Tibial nerve (tissue), 4 donors: ENCODE results near the gene SMAP1. TPM values are rescaled to one million over a fixed set of nuclear protein-coding genes. Genes with fewer than 3 reads are reported as not detected.

Experiments used
- DNase-seq, 2 donors: peaks; one replicate each; pipeline ENCODE4 v3.0.0-alpha.2; 2019; ENCODE audit warnings: low spot score in 2 of 2
- H3K27ac ChIP-seq, 4 donors: fragments of 200-600 bp; sonication (generic) in 3 of 4; one replicate each; pipeline ENCODE4 v1.5.1; 2017 to 2019; ENCODE audit warnings: mild to moderate bottlenecking in 1 of 4
- H3K27me3 ChIP-seq, 2 donors: fragments of 200-600 bp; sonication (generic) in 1 of 2; one replicate each; pipeline versions ENCODE4 v1.5.1 to v1.6.0; 2017 to 2019
- H3K36me3 ChIP-seq, 3 donors: fragments of 200-600 bp; sonication (generic); one replicate each; pipeline ENCODE4 v1.5.1; 2018 to 2019
- H3K4me1 ChIP-seq, 4 donors: fragments of 200-600 bp; sonication (generic) in 3 of 4; one replicate each; pipeline ENCODE4 v1.5.1; 2017 to 2019
- H3K4me3 ChIP-seq, 4 donors: fragments of 200-600 bp; sonication (generic) in 3 of 4; one replicate each; pipeline ENCODE4 v1.5.1; 2017 to 2019; ENCODE audit warnings: mild to moderate bottlenecking in 1 of 4, moderate library complexity in 1 of 4
- H3K9me3 ChIP-seq, 4 donors: fragments of 200-600 bp; sonication (generic) in 3 of 4; one replicate each; pipeline ENCODE4 v1.5.1; 2017 to 2019
- EP300 ChIP-seq, 2 donors: sonication (generic); formaldehyde crosslinking; IDR thresholded peaks; one replicate each; pipeline ENCODE4 v1.6.1; 2017; ENCODE audit warnings: antibody characterized with exemption in 2 of 2, mild to moderate bottlenecking in 1 of 2
- POLR2A ChIP-seq, 2 donors: fragments of 450-650 bp; IDR thresholded peaks; one replicate each; pipeline ENCODE4 v1.6.1; 2017; ENCODE audit warnings: antibody characterized with exemption in 2 of 2, mild to moderate bottlenecking in 2 of 2, moderate library complexity in 2 of 2
- WGBS, 2 donors: methylation state at CpG; one replicate each; pipeline ENCODE4 v1.1.5; 2018; 5-methylcytosine and 5-hydroxymethylcytosine counted together
- total RNA-seq, 4 donors: library from RNA; depleted of rRNA; stranded (reverse); fragments of >200 nt; gene quantifications; one replicate each; pipeline ENCODE4 v1.1.0, GENCODE V29; 2016
- TF ChIP-seq, protein P1 (sequence below), 5 experiments: fragments of 200-600 bp in 3 of 5; fragments of 450-650 bp in 2 of 5; sonication (generic) in 3 of 5; IDR thresholded peaks; one replicate each; pipeline ENCODE4 v1.5.1; 2016 to 2019; ENCODE audit warnings: antibody characterized with exemption in 5 of 5, mild to moderate bottlenecking in 3 of 5, moderate library complexity in 2 of 5

Gene SMAP1
- total RNA-seq, 4 donors from 2014 or later = 18.0 to 21.6 (median 20.2) TPM

DNA sequence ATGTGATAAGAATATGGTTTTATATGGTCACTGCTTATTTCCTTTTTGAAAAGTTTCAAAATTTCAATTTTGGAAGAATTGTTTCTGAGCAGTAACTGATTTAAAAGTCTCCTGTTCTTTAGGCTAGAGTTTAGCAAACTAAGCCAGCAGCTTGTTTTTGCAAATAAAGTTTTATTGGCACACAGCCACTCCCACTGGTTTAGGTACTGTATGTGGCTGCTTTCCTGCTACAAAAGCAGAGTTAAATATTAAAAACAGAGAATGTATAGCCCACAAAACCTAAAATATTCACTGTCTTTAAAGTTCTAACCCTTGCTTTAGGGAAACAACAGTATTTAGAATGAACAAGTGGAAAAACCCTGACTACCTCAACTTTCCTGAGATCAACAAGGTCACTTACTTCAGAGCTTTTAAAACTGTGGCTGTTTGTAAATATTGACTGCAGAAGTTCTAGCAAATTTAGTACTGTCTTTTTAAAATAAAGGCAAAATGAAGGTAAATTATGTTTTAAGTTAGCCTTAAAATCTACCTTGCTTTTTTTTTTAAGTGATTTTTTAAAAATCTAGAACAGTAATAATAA, 185.1 kb downstream of the SMAP1 start:
- H3K27me3 ChIP-seq = no peaks in the 10 kb centered on the region
- H3K4me1 ChIP-seq = no peaks in the 10 kb centered on the region
- no peak for DNase-seq
- no peak overlapping the region for H3K27ac ChIP-seq
- TF ChIP-seq, protein P1, sequence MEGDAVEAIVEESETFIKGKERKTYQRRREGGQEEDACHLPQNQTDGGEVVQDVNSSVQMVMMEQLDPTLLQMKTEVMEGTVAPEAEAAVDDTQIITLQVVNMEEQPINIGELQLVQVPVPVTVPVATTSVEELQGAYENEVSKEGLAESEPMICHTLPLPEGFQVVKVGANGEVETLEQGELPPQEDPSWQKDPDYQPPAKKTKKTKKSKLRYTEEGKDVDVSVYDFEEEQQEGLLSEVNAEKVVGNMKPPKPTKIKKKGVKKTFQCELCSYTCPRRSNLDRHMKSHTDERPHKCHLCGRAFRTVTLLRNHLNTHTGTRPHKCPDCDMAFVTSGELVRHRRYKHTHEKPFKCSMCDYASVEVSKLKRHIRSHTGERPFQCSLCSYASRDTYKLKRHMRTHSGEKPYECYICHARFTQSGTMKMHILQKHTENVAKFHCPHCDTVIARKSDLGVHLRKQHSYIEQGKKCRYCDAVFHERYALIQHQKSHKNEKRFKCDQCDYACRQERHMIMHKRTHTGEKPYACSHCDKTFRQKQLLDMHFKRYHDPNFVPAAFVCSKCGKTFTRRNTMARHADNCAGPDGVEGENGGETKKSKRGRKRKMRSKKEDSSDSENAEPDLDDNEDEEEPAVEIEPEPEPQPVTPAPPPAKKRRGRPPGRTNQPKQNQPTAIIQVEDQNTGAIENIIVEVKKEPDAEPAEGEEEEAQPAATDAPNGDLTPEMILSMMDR (IDR thresholded peaks at IDR 0.05) = no peak
- no peak for TF ChIP-seq POLR2A (IDR thresholded peaks at IDR 0.05)
- TF ChIP-seq EP300 (IDR thresholded peaks at IDR 0.05) = no peak
- no peak overlapping the region for H3K4me3 ChIP-seq
- peaks cover 0 to 22% (median 0%) of the 10 kb centered on the region in 3 donors for H3K36me3 ChIP-seq
- H3K9me3 ChIP-seq = no peaks in the 10 kb centered on the region

DNA sequence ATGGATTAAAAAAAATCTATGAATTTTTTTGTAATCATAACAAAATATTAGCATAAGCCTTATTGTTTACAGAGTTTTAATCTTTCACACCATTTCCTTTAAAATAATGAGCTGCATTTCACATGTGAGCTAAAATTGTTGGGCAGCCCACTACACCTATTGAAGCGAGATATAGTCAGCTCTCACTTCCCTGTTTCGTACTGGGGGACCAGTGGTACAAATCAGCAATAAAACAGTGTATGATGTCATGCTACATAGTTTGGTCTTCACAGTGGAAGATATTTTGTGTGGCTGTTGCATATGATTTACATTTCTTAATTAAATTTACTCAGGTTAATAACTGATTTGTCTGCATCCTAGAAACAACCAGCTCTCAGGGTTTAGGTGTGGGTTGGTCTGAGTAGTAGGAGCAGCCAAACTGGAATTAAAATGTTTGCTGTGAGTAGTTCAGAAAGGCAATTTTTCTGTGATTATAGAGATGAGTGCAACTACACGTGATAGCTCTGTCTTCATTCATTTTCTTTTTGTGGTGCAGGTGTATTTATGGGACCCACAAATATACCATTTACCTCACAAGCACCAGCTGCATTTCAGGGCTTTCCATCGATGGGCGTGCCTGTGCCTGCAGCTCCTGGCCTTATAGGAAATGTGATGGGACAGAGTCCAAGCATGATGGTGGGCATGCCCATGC, 189.8 kb downstream of the SMAP1 start:
- WGBS, 2 donors = 92 to 96% methylated on average over 5 of the region's 5 CpGs
- H3K27me3 ChIP-seq = no peaks in the 10 kb centered on the region

DNA sequence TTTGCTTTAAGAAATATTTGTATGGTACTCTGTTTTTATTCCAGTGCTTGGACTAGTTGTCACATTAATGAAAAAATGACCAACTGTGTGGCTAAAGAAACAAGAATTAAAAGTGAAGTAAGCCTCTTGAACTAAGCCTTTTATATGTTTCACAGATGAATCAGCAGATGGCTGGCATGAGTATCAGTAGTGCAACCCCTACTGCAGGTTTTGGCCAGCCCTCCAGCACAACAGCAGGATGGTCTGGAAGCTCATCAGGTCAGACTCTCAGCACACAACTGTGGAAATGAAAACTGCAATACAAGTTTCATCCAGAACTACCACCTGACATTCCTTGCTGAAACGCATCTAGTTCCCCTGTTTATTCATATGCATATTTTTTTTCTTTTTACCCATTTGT, 192.4 kb downstream of the SMAP1 start:
- Histone ChIP-seq H3K36me3 (peaks cover 0 to 45% (median 8%) of the 10 kb centered on the region in 3 donors), H3K27me3 (no peaks in the 10 kb centered on the region), H3K27ac (no peak overlapping the region), H3K4me1 (no peaks in the 10 kb centered on the region), H3K4me3 (no peak overlapping the region), H3K9me3 (no peaks in the 10 kb centered on the region)
- no peak for DNase-seq
- WGBS, 2 donors = 83 to 87% methylated on average over 1 of the region's 1 CpG
- no peak for TF ChIP-seq EP300 (IDR thresholded peaks at IDR 0.05)
- no peak for TF ChIP-seq POLR2A (IDR thresholded peaks at IDR 0.05)
- TF ChIP-seq, protein P1 (IDR thresholded peaks at IDR 0.05) = no peak

More for the DNA sequence above, 189.8 kb downstream of the SMAP1 start:
- no peak overlapping the region for H3K27ac ChIP-seq
- peaks cover 0 to 49% (median 8%) of the 10 kb centered on the region in 3 donors for H3K36me3 ChIP-seq
- TF ChIP-seq, protein P1 (IDR thresholded peaks at IDR 0.05) = no peak
- TF ChIP-seq EP300 (IDR thresholded peaks at IDR 0.05) = no peak
- TF ChIP-seq POLR2A (IDR thresholded peaks at IDR 0.05) = no peak
- no peak for DNase-seq
- no peak overlapping the region for H3K4me3 ChIP-seq
- no peaks in the 10 kb centered on the region for H3K4me1 ChIP-seq
- H3K9me3 ChIP-seq = no peaks in the 10 kb centered on the region

DNA sequence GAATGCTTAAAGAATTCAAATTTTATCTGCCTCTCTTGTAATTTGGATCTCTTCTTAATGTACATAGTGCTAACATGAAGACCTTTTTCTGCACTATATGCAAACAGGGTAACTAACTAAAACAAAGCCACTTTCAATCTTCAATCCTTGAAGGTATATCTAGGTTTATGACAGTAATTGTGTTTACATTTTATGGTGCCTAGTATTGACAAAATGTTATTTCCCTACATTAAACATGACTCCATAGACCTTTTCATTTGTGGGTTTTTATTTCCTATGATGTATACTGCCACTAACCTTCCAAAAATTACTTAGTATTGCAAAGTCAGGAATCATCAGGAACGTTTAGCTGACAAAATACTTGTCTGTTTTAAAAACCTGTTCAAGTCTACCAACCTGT, 193.2 kb downstream of the SMAP1 start:
- Histone ChIP-seq H3K27ac (no peak overlapping the region), H3K27me3 (no peaks in the 10 kb centered on the region), H3K4me3 (no peak overlapping the region), H3K4me1 (no peaks in the 10 kb centered on the region), H3K36me3 (peaks cover 0 to 45% (median 8%) of the 10 kb centered on the region in 3 donors), H3K9me3 (no peaks in the 10 kb centered on the region)
- no peak for DNase-seq
- 91 to 92% methylated on average over 1 of the region's 1 CpG for WGBS, 2 donors
- TF ChIP-seq, protein P1 (IDR thresholded peaks at IDR 0.05) = no peak
- no peak for TF ChIP-seq EP300 (IDR thresholded peaks at IDR 0.05)

DNA sequence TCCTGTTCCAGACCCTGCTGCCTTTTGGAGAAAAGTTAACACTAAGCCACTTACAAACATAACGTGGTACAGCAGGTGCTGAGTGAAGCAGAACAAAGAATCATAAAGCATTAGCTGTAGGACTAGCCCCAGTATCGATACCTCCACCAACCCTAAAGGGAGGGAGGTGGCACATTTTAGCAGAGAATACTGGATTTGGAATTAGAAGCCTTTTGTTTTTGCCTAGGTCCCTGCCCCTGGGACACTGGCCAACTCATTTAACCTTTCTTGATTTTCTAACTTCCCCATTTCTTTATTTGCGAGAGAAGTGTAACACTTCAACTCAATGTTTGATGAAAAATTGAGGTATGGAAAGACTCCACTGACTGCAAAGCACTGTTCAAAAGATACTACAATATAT, 195.7 kb downstream of the SMAP1 start:
- no peaks in the 10 kb centered on the region for H3K9me3 ChIP-seq
- H3K36me3 ChIP-seq = peaks cover 0 to 27% (median 8%) of the 10 kb centered on the region in 3 donors
- DNase-seq = no peak
- 56 to 63% methylated on average over 3 of the region's 3 CpGs for WGBS, 2 donors
- TF ChIP-seq EP300 (IDR thresholded peaks at IDR 0.05) (no peak), POLR2A (IDR thresholded peaks at IDR 0.05) (no peak)
- TF ChIP-seq, protein P1 (IDR thresholded peaks at IDR 0.05) = no peak
- no peak overlapping the region for H3K4me3 ChIP-seq
- no peak overlapping the region for H3K27ac ChIP-seq
- no peaks in the 10 kb centered on the region for H3K27me3 ChIP-seq
- no peaks in the 10 kb centered on the region for H3K4me1 ChIP-seq
